SK-N-SH (cell line): ENCODE measurements around the gene STX17.

Source experiments
- EZH2phosphoT487 ChIP-seq: fragments of 200-600 bp; sonication (generic); IDR thresholded peaks from 2 replicates; pipeline ENCODE4 v1.6.1; 2017; ENCODE audit warnings: low read depth, mixed run types, mild to moderate bottlenecking, antibody characterized with exemption, moderate library complexity, borderline replicate concordance
- TF ChIP-seq, protein P1 (sequence below): fragments of 150-350 bp; IDR thresholded peaks from 2 replicates; pipeline ENCODE4 v1.6.1; 2017; ENCODE audit warnings: antibody characterized with exemption, low read length, low read depth, borderline replicate concordance

DNA sequence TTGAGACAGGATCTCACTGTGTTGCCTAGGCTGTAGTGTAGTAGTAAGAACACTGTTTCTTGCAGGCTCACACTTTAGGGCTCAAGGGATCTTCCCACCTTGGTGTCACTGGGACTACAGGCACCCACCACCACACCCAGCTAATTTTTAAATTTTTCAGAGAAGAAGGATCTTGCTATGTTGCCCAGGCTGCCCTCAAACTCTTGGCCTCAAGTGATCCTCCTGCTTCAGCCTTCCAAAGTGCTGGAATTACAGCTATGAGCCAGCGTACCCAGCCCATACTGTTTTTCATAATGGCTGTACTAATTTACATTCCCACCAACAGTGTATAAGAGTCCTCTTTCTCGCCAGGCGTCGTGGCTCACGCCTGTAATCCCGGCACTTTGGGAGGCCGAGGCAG, 5.1 kb downstream of the STX17 start:
- TF ChIP-seq EZH2phosphoT487: no peak
- TF ChIP-seq, protein P1, sequence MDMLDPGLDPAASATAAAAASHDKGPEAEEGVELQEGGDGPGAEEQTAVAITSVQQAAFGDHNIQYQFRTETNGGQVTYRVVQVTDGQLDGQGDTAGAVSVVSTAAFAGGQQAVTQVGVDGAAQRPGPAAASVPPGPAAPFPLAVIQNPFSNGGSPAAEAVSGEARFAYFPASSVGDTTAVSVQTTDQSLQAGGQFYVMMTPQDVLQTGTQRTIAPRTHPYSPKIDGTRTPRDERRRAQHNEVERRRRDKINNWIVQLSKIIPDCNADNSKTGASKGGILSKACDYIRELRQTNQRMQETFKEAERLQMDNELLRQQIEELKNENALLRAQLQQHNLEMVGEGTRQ: no peak
